Suprapubic skin (tissue), 4 donors: ENCODE data around the gene TECPR2.

Source experiments
- CTCF ChIP-seq, 2 donors: fragments of 200-600 bp in 1 of 2; fragments of 450-650 bp in 1 of 2; sonication (generic) in 1 of 2; IDR thresholded peaks; one replicate each; pipeline ENCODE4 v1.5.1; 2016 to 2019; ENCODE audit warnings: antibody characterized with exemption in 2 of 2, mild to moderate bottlenecking in 1 of 2, moderate library complexity in 1 of 2
- POLR2A ChIP-seq, 2 donors: fragments of 450-650 bp; IDR thresholded peaks; one replicate each; pipeline ENCODE4 v1.6.1; 2017; ENCODE audit warnings: antibody characterized with exemption in 2 of 2, mild to moderate bottlenecking in 2 of 2, moderate library complexity in 2 of 2
- POLR2AphosphoS5 ChIP-seq, 3 donors: sonication (generic); formaldehyde crosslinking; IDR thresholded peaks; one replicate each; pipeline ENCODE4 v1.6.1; 2017; ENCODE audit warnings: antibody characterized with exemption in 3 of 3

DNA sequence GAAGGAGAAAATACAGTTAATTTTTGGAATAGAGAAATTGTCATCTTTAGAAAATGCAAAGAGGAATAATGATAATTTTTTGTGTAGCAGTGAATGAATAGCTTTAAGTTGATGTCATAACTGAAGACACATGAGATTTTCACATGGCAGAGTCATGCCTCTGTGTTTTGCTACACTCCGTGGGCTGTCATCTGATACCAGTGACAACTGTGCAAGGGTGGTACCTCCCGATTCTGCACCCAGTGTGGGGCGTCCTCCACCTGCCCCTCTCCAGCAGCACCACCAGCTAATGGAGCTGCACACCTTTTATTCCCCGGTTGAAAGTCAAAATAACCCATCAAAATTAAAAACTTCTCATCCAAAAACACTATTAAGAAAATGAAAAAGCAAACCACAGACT is 99.7 kb downstream of the TECPR2 start:
- TF ChIP-seq CTCF (IDR thresholded peaks at IDR 0.05) (no peak), POLR2A (IDR thresholded peaks at IDR 0.05) (no peak), POLR2AphosphoS5 (IDR thresholded peaks at IDR 0.05) (no peak)
